KOPT-K1 (cell line): ENCODE results near the gene MAP7D2.
A peak's percentile ranks its signal among the peaks of the same experiment; 100 is the strongest.
"Not testable (repeated sequence)": the region's sequence is repeated elsewhere in the genome, so short reads cannot be mapped to it uniquely, and the experiment has no call there.

ENCODE experiments used
- H3K27ac ChIP-seq: fragments of 200-600 bp; sonication (generic); 2 replicates; pipeline ENCODE4 v1.5.1; 2016; ENCODE audit warnings: antibody characterized with exemption, mild to moderate bottlenecking, low read depth, low read length; ENCODE audit not compliant: poor library complexity, severe bottlenecking
- H3K36me3 ChIP-seq: fragments of 200-600 bp; sonication (generic); 2 replicates; pipeline ENCODE4 v1.5.1; 2017; ENCODE audit warnings: antibody characterized with exemption, mild to moderate bottlenecking, low read length, moderate library complexity; ENCODE audit not compliant: insufficient read depth
- H3K9me3 ChIP-seq: fragments of 200-600 bp; sonication (generic); 2 replicates; pipeline ENCODE4 v1.5.1; 2017; ENCODE audit warnings: antibody characterized with exemption, low read length, mild to moderate bottlenecking; ENCODE audit not compliant: insufficient read depth, poor library complexity, severe bottlenecking

Gene MAP7D2

GRCh38 chrX:20116577-20117240 lies at the start of gene MAP7D2:
TSS of gene MAP7D2 (minus strand) at chrX:20116907. CDS start at chrX:20116879, 28 bp downstream.
- Histone ChIP-seq H3K27ac (no peak within 1 kb of the TSS), H3K9me3 (no peaks in the 10 kb centered on the region)

GRCh38 chrX:20162516-20162915 lies 45.8 kb upstream of the MAP7D2 start:
- not testable (repeated sequence) for H3K9me3 ChIP-seq, H3K27ac ChIP-seq
- peaks cover 75% of the 10 kb centered on the region for H3K36me3 ChIP-seq

More at GRCh38 chrX:20116577-20117240, at the start of gene MAP7D2:
- no peaks in the 10 kb centered on the region for H3K36me3 ChIP-seq

GRCh38 chrX:20159797-20160385 lies 43.2 kb upstream of the MAP7D2 start:
- no peak overlapping the region for H3K27ac ChIP-seq
- no peaks in the 10 kb centered on the region for H3K9me3 ChIP-seq
- H3K36me3 ChIP-seq = peaks cover 88% of the 10 kb centered on the region

GRCh38 chrX:20151689-20152088 lies 35.0 kb upstream of the MAP7D2 start:
- Histone ChIP-seq H3K36me3 (peaks cover 67% of the 10 kb centered on the region), H3K9me3 (no peaks in the 10 kb centered on the region), H3K27ac (no peak overlapping the region)

GRCh38 chrX:20149326-20149725 lies 32.6 kb upstream of the MAP7D2 start:
- Histone ChIP-seq H3K36me3 (peaks cover 44% of the 10 kb centered on the region), H3K9me3 (no peaks in the 10 kb centered on the region), H3K27ac (no peak overlapping the region)

GRCh38 chrX:20147561-20147960 lies 30.9 kb upstream of the MAP7D2 start:
- H3K9me3 ChIP-seq = no peaks in the 10 kb centered on the region
- no peak overlapping the region for H3K27ac ChIP-seq

GRCh38 chrX:20144491-20144890 lies 27.8 kb upstream of the MAP7D2 start:
- Histone ChIP-seq H3K9me3 (no peaks in the 10 kb centered on the region), H3K36me3 (peaks cover 11% of the 10 kb centered on the region), H3K27ac (no peak overlapping the region)

More at GRCh38 chrX:20147561-20147960, 30.9 kb upstream of the MAP7D2 start:
- peaks cover 26% of the 10 kb centered on the region for H3K36me3 ChIP-seq

- Histone ChIP-seq H3K36me3 (peaks cover 16% of the 10 kb centered on the region), H3K27ac (no peak overlapping the region), H3K9me3 (no peaks in the 10 kb centered on the region)
Observed at GRCh38 chrX:20143561-20143960, 26.9 kb upstream of the MAP7D2 start.

- peaks cover 20% of the 10 kb centered on the region for H3K36me3 ChIP-seq
- no peak overlapping the region for H3K27ac ChIP-seq
- H3K9me3 ChIP-seq = no peaks in the 10 kb centered on the region
Observed at GRCh38 chrX:20143111-20143510, 26.4 kb upstream of the MAP7D2 start.

- Histone ChIP-seq H3K36me3 (peaks cover 34% of the 10 kb centered on the region), H3K9me3 (no peaks in the 10 kb centered on the region), H3K27ac (peak within 1 kb of the TSS; percentile 84)
Observed at GRCh38 chrX:20141281-20142220, 24.8 kb upstream of the MAP7D2 start, which contains the start of gene EIF1AX. TSS of gene EIF1AX (minus strand) at chrX:20141838. CDS start at chrX:20141640, 198 bp downstream.

GRCh38 chrX:20140420-20140819 lies 23.7 kb upstream of the MAP7D2 start:
- H3K36me3 ChIP-seq = peaks cover 45% of the 10 kb centered on the region
- H3K27ac ChIP-seq = peak overlapping the region; percentile 84

GRCh38 chrX:20139966-20140365 lies 23.3 kb upstream of the MAP7D2 start:
- Histone ChIP-seq H3K36me3 (peaks cover 50% of the 10 kb centered on the region), H3K27ac (no peak overlapping the region), H3K9me3 (no peaks in the 10 kb centered on the region)

More at GRCh38 chrX:20140420-20140819, 23.7 kb upstream of the MAP7D2 start:
- H3K9me3 ChIP-seq = no peaks in the 10 kb centered on the region

GRCh38 chrX:20135944-20136343 lies 19.2 kb upstream of the MAP7D2 start:
- Histone ChIP-seq H3K9me3 (no peaks in the 10 kb centered on the region), H3K36me3 (peaks cover 89% of the 10 kb centered on the region), H3K27ac (no peak overlapping the region)

GRCh38 chrX:20132666-20133065 lies 16.0 kb upstream of the MAP7D2 start:
- Histone ChIP-seq H3K27ac (no peak overlapping the region), H3K9me3 (no peaks in the 10 kb centered on the region), H3K36me3 (peaks cover 94% of the 10 kb centered on the region)

GRCh38 chrX:20130357-20130756 lies 13.7 kb upstream of the MAP7D2 start:
- no peaks in the 10 kb centered on the region for H3K9me3 ChIP-seq
- H3K27ac ChIP-seq = no peak overlapping the region
- peaks cover 74% of the 10 kb centered on the region for H3K36me3 ChIP-seq
